ENCODE results near the gene HSPA12B.
A peak's percentile ranks its signal among the peaks of the same experiment; 100 is the strongest.
"Not testable (repeated sequence)": the region's sequence is repeated elsewhere in the genome, so short reads cannot be mapped to it uniquely, and the experiment has no call there.

Gene HSPA12B

GRCh38 chr20:3789201-3789600, 56.7 kb downstream of the HSPA12B start:
- not testable (repeated sequence) for DNase-seq

DNA sequence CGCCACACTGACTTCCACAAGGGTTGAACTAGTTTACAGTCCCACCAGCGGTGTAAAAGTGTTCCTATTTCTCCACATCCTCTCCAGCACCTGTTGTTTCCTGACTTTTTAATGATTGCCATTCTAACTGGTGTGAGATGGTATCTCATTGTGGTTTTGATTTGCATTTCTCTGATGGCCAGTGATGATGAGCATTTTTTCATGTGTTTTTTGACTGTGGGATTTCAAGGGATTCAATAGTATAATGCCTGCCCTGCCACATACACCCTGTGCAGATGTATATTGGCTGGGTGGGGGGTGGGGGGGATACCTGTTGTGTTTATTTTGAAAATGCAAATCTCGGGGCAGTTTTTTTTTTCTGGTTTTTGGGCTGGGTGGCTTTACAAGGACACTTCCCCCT, 61.7 kb downstream of the HSPA12B start:
- DNase-seq = not testable (repeated sequence)

- no peak for DNase-seq
Measured at GRCh38 chr20:3794701-3795420, 62.4 kb downstream of the HSPA12B start.

DNA sequence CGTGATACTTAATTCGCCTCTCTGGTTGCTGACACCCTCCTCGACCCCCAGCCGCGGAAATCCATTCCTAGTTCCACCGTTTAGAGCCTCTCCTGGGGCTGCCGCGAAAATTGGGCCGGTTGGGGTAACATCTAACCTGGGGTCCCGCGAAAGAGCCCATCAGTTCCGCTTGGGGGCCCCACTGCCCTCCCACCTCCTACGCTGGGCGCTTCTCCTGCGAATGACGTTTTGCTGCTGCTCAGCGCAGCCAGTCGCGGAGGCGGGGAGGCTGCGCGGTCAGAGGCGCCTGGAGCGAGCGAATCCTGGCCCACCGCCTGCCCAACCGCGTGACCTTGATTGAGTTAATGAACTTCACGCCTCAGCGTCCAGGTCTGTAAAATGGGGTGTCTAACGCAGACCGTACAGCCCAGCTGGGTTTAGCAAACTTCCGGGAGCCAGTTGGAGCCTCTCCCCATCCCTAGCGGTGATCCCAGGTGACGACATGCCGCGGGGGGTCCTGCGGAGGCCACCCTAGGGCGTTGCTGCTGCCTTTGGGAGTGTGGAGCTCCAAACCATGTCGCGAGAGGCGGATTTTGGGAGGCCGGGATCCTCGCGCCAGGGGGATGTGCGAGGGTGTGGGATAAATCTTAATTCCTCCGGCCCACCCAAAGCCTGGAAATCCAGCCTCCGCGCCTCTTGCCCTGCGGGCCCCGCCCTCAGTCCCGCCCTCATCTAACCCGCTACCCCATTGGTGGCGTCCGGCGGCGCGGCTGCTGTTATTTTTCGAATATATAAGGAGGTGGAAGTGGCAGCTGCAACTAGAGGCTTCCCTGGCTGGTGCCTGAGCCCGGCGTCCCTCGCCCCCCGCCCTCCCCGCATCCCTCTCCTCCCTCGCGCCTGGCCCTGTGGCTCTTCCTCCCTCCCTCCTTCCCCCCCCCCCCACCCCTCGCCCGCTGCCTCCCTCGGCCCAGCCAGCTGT, 63.3 kb downstream of the HSPA12B start, which contains the start of gene CDC25B:
Gene CDC25B, plus strand, starts transcription at position 800 of the 958 bp plus-strand sequence. CDS start 222 bp downstream, outside the sequence.
- DNase-seq = peak; percentile 89

GRCh38 chr20:3796477-3797225, 64.2 kb downstream of the HSPA12B start:
- DNase-seq = no peak

DNA sequence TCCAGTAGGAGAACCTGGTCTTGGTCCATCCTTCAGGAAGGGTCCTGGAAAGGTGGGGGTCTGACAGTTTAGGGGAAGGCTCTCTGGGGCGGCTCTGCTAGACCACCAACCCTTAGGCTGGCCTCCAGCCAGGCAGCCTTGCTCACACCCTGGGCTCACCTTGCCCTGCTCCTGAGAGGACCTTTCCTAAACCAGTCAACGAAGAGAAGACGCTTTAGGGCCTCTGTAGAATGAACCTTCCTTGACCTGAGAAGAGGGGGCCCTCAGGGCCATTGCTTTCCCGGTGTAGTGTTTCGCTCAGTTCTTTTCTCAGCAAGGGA, 64.7 kb downstream of the HSPA12B start:
- no peak for DNase-seq

- DNase-seq = peak; percentile 62
Measured at GRCh38 chr20:3797592-3798372, 65.3 kb downstream of the HSPA12B start.

DNA sequence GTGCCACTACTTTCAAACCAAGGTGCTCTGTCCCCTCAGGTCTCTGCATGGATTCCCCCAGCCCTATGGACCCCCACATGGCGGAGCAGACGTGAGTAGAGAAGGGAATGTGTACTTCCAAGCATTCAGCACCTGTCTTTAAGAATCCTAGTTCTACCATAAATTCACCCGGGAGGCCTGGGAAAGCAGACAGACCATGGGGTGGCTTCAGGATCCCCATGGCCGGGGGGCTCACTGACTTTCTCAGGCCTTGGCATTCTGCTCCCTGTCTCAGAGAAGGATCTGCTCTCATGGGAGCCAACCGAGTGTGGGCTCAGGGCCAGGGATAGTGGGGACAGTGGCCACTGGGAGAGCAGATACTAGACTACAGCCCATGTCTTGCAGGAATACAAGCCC, 65.9 kb downstream of the HSPA12B start:
- no peak for DNase-seq

GRCh38 chr20:3798908-3799248, 66.4 kb downstream of the HSPA12B start:
- no peak for DNase-seq

DNA sequence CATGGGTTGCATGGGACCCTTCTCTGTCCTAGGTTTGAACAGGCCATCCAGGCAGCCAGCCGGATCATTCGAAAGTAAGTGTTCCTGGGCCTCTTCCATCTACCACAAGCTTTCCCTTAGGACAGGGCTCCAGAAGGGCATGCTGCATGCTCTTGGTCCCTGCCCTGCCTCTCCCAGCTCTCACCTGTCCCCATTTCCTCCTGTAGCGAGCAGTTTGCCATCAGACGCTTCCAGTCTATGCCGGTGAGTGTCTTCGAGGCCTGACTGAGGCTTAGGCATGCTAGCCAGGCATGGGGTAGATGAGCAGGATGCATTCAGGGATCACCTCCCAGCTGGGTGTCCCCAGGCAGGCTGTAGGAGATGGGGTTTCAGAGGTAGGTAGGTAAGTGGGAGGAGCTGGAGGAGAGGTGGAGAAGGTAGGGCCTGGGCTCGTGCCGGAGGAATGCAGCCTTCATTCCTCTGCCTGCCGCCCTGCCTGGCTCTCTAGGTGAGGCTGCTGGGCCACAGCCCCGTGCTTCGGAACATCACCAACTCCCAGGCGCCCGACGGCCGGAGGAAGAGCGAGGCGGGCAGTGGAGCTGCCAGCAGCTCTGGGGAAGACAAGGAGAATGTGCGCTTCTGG, 67.9 kb downstream of the HSPA12B start:
- DNase-seq = no peak

DNA sequence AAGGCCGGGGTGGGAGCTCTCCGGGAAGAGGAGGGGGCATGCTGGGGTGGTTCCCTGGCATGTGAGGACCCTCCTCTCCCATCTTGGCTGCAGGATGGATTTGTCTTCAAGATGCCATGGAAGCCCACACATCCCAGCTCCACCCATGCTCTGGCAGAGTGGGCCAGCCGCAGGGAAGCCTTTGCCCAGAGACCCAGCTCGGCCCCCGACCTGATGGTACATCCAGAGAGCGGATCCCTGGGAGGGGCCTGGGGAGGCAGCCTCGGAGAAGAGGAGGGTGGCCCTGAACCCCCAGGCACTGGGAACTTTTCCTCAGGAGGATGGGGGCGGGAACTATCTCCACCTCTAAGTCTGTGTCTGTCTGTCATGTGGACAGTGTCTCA, 68.4 kb downstream of the HSPA12B start:
- no peak for DNase-seq

- DNase-seq = no peak
Measured at GRCh38 chr20:3801299-3801698, 68.8 kb downstream of the HSPA12B start.

GRCh38 chr20:3801846-3802245, 69.4 kb downstream of the HSPA12B start:
- no peak for DNase-seq

All from activated effector memory CD4-positive, alpha-beta T cell treated with Interleukin-2 at 50 U/mL for 16 hours (primary cell).